HG03280 (cell line): ENCODE measurements around the gene CEACAM21.
"Not testable (repeated sequence)": the region's sequence is repeated elsewhere in the genome, so short reads cannot be mapped to it uniquely, and the experiment has no call there.

ENCODE experiments used
- ATAC-seq: cut with Tn5 transposase; IDR thresholded peaks from one replicate; pipeline ENCODE4 v1.9.1; 2021; ENCODE audit warnings: mild to moderate bottlenecking, moderate library complexity; ENCODE audit not compliant: unreplicated experiment

CEACAM21 gene

DNA sequence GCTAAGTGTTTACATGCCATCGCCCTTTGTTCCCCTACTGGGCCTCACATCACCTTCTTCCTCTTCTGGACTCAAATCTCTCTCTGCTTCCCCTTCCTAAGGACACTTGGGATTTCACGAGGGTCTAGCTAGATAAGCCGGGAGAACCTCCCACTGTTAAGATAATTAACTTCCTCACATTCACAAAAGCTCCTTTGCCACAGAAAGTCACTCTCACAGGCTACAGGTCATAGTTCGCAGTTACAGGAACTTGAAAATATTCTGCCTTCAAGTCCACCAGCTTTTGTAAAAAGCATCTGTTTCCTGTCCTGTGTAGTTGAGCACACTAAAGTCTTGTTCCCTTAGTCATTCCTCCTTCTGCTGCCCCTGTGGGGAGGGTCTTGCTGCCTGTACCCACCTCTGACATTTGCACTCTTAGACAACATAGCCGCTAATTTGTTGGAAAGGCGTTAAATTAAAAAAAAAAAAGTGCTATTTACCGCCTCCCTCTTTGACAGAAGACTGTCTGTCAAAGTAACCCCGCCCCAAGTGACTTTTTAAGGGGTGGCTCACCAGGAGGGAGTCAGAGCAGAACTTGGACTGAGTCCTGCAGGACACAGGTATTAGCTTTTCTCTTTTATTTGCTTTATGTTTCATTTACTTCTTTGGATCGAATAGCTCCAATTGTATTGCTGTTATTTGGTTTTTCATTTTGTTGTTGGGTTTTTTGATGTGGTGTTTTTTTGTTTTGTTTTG is 26.8 kb upstream of the CEACAM21 start:
- peak; percentile 49 for ATAC-seq

- no peak for ATAC-seq
Observed at GRCh38 chr19:41549884-41550283, 26.1 kb upstream of the CEACAM21 start.

- ATAC-seq, result no peak
Observed at GRCh38 chr19:41551212-41551610, 24.8 kb upstream of the CEACAM21 start.

DNA sequence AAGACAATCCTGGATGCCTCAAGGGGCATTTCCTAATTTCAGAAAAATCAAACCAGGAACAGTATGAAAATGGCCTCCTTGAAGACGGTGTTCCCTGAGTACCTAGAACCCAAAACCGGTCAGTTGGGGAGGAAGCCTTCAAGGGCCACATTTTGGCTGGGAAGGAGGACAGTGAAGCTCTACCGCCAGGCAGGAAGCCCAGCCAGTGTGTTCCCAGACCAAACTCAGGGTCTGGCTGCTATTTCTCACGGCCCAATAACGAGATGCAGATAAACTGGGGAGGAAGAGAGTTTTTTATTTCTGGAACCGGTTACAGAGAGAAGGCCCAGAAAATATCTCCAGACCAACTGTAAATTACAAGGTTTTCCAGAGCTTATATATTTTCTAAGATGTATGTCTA is 24.3 kb upstream of the CEACAM21 start:
- no peak for ATAC-seq

- ATAC-seq, result no peak
Observed at GRCh38 chr19:41552558-41552957, 23.4 kb upstream of the CEACAM21 start.

GRCh38 chr19:41553804-41554203 is 22.2 kb upstream of the CEACAM21 start:
- no peak for ATAC-seq

- no peak for ATAC-seq
Observed at GRCh38 chr19:41554907-41555306, 21.1 kb upstream of the CEACAM21 start.

DNA sequence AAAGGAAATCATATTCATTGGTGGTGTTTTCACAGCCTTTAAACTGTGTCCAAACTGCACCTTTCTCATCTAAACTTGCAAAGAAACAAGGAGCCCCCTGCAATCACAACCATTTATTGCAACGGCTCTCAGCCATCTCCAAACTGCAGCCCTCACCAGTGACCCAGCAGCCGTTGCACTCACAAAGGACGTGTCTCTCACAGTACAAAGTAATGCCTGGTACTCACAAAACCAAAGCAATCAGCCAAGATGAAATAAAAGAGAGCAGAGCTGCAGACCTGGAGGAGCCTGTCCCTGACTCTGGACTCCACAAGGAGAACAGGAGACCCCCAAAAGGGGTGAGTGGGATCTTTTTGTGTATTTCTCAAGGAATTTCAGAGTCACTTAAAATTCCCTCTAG is 20.2 kb upstream of the CEACAM21 start:
- ATAC-seq, result no peak

DNA sequence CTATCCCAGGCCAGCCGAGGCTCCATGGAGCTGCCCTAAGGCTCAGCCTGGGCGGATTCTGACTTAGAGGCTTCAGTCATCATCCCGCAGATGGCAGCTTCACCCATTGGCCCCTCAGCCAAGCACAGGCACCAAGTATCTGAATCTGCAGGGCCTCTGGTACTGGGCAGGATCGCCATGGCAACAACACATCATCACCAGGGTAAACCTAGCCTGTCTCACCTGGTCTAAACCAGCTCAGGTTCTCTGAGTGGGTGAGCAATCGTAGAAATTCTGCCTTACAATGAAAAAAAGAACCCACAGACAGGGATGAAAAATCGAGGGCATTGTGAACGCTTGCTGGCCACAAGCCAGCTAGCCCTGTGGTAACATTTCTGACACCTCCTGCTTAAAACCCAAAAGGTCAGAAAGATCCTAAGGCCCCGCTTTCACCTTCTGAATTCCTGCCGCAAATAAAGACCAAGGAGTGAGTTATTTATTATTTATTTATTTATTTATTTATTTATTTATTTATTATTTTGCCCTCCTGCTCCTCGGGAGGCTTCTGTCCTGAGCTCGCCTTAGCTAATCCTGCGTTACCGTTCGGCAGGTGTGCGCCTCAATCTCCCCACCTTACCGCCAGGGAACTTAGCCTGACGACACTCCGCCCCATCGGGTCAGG is 12.0 kb upstream of the CEACAM21 start:
- no peak for ATAC-seq

- no peak for ATAC-seq
Observed at GRCh38 chr19:41564515-41565378, 11.2 kb upstream of the CEACAM21 start.

DNA sequence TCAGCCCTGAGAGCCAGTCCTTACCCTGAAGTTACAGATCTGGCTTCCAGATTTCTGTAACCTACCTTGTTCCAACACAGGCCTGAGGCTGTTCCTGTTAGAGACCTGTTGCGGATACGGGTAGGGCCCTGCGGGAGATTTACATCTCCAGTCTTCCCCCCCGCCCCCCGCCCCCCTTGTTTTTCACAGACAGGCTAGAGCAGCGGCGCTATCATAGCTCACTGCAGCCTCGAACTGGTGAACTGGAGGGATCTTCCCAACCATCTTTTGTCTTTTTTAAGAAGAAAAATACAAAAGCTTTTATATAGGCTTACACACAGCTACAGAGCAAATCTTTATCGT is 10.6 kb upstream of the CEACAM21 start:
- no peak for ATAC-seq

GRCh38 chr19:41566001-41566400 is 10.0 kb upstream of the CEACAM21 start:
- no peak for ATAC-seq

- no peak for ATAC-seq
Observed at GRCh38 chr19:41569481-41570150, 6.3 kb upstream of the CEACAM21 start.

GRCh38 chr19:41570179-41570578 is 5.8 kb upstream of the CEACAM21 start:
- ATAC-seq, result no peak

GRCh38 chr19:41570639-41571112 is 5.3 kb upstream of the CEACAM21 start:
- peak; percentile 57 for ATAC-seq

DNA sequence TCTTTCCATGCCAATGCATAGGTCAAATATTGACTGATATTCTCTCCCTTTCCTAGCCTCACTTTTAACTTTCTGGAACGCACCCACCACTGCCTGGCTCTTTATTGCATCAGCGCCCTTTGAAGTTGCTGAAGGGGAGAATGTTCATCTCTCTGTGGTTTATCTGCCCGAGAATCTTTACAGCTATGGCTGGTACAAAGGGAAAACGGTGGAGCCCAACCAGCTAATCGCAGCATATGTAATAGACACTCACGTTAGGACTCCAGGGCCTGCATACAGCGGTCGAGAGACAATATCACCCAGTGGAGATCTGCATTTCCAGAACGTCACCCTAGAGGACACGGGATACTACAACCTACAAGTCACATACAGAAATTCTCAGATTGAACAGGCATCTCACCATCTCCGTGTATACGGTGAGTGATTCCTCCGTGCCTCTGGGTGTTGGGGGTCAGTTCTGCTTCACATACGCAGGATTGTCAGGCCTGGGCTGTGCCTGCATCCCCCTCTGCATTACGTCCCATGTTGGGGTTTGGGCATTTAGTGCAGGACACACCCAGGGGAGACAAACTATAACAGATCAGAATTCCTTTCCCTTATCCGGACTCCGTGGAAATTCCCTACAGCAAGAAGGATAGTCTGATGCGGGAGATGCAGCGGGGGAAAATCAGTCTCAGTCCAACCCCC is 1.3 kb downstream of the CEACAM21 start:
- ATAC-seq, result no peak

DNA sequence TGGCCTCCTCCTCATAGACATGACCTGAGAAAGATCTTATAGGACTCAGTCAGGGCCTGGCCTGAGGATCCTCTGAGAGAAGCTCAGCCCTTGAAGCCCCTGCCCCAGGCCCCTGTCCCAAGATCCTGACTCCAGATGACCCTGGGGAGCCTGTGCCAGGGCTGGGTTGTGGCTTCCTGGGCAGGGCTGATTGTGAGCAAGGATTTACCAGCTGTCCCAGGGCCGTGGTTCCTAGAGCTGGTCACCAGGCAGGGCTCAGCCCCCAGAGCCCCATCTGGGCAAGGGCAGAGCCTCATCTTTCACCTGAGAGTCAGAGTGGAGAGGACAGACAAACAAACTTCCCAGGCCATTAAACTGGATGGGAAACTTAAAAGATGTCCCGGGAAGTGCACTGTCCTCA is 1.9 kb downstream of the CEACAM21 start:
- ATAC-seq, result no peak

DNA sequence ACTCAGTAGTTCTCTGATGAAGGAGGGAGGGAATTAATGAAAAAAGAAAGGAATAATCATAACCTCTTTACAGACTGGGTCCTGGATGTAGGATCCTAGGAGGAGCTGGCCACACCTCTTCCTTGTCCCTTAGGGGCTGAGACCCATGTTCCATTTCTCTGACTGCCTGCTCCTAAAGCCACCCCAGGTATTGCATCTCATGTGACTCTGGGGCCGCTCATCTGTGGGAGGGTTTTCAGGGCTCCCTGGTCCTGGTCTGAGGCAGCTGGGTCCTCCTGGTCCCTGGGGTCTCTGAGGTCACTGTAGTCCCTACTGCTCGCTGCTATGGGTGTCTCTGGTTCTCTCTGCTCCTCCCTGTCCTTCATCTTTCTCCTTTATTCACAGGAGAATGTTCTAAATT is 2.9 kb downstream of the CEACAM21 start:
- no peak for ATAC-seq

DNA sequence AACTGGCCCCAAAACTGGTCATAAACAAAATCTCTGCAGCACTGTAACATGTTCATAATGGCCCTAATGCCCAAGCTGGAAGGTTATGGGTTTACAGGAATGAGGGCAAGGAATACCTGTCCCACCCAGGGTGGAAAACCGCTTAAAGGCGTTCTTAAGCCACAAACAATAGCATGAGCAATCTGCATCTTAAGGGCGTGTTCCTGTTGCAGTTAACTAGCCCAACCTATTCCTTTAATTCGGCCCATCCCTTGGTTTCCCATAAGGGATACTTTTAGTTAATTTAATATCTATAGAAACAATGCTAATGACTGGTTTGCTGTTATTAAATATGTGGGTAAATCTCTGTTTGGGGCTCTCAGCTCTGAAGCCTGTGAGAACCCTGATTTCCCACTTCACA is 5.1 kb downstream of the CEACAM21 start:
- ATAC-seq, result not testable (repeated sequence)

- not testable (repeated sequence) for ATAC-seq
Observed at GRCh38 chr19:41582577-41583182, 6.7 kb downstream of the CEACAM21 start.
